Kidney epithelial cell (primary cell): ENCODE measurements around the gene MED16. TPM values are rescaled to one million over a fixed set of nuclear protein-coding genes. Genes with fewer than 3 reads are reported as not detected.
"Not testable (repeated sequence)": the region's sequence is repeated elsewhere in the genome, so short reads cannot be mapped to it uniquely, and the experiment has no call there.

Experiments used
- DNase-seq: peaks from one replicate; pipeline ENCODE4 v3.0.0-alpha.2; 2010; ENCODE audit warnings: low read depth
- H3K27me3 ChIP-seq: 2 replicates; pipeline ENCODE4 v1.6.0; 2011; ENCODE audit warnings: low read length; ENCODE audit not compliant: control insufficient read depth, insufficient read depth
- H3K36me3 ChIP-seq: 2 replicates; pipeline ENCODE4 v1.5.1; 2011; ENCODE audit warnings: low read length; ENCODE audit not compliant: control insufficient read depth, insufficient read depth
- H3K4me3 ChIP-seq: 2 replicates; pipeline ENCODE4 v1.5.1; 2011; ENCODE audit warnings: low read depth, mild to moderate bottlenecking, control low read depth, low read length
- CTCF ChIP-seq: IDR thresholded peaks from 2 replicates; pipeline ENCODE4 v1.5.1; 2011; ENCODE audit warnings: mild to moderate bottlenecking, moderate library complexity, low read length, control low read depth, inconsistent platforms; ENCODE audit not compliant: insufficient read depth, poor library complexity, severe bottlenecking
- total RNA-seq: library from RNA; depleted of rRNA; stranded (reverse); fragments of >200 nt; gene quantifications from 2 replicates; pipeline ENCODE4 v1.2.3, GENCODE V29; 2015

MED16 gene
- total RNA-seq, 1 donor from 2014 or later, result 40.1 TPM

GRCh38 chr19:824885-825284 lies 68.1 kb downstream of the MED16 start:
- peaks cover 23% of the 10 kb centered on the region for H3K27me3 ChIP-seq
- no peak overlapping the region for H3K4me3 ChIP-seq
- no peaks in the 10 kb centered on the region for H3K36me3 ChIP-seq
- no peak for TF ChIP-seq CTCF
- DNase-seq, result no peak

- no peak for DNase-seq
- TF ChIP-seq CTCF, result no peak
- peaks cover 16% of the 10 kb centered on the region for H3K27me3 ChIP-seq
- no peaks in the 10 kb centered on the region for H3K36me3 ChIP-seq
- no peak overlapping the region for H3K4me3 ChIP-seq
Observed at GRCh38 chr19:823565-824121, 69.3 kb downstream of the MED16 start.

GRCh38 chr19:821825-822503 lies 71.0 kb downstream of the MED16 start, which contains the start of gene PLPPR3:
TSS of gene PLPPR3 (minus strand) at chr19:821955. CDS start at chr19:821559, 396 bp downstream.
- peak within 1 kb of the TSS; percentile 10 for H3K4me3 ChIP-seq
- H3K27me3 ChIP-seq, result peaks cover 16% of the 10 kb centered on the region
- DNase-seq, result no peak
- H3K36me3 ChIP-seq, result no peaks in the 10 kb centered on the region
- no peak for TF ChIP-seq CTCF

GRCh38 chr19:821231-821824 lies 71.7 kb downstream of the MED16 start:
- DNase-seq, result no peak
- Histone ChIP-seq H3K36me3 (no peaks in the 10 kb centered on the region), H3K27me3 (peaks cover 16% of the 10 kb centered on the region), H3K4me3 (peak overlapping the region; percentile 10)
- TF ChIP-seq CTCF, result no peak

GRCh38 chr19:820212-820611 lies 72.8 kb downstream of the MED16 start:
- not testable (repeated sequence) for H3K4me3 ChIP-seq, H3K36me3 ChIP-seq, DNase-seq
- peaks cover 16% of the 10 kb centered on the region for H3K27me3 ChIP-seq

Other genes with a start within 250 kb of the MED16 start
- 77.6 and 107 TPM in 2 replicates for gene RNF126, start 230.0 kb downstream of the MED16 start, total RNA-seq
- gene FSTL3, start 216.8 kb downstream of the MED16 start, total RNA-seq, result 378 and 504 TPM in 2 replicates
- gene PRSS57, start 197.7 kb downstream of the MED16 start, total RNA-seq, result not detected in 2 replicates
- gene PALM, start 184.3 kb downstream of the MED16 start, total RNA-seq, result 42.8 and 49.8 TPM in 2 replicates
- gene MISP, start 142.1 kb downstream of the MED16 start, total RNA-seq, result 45.6 and 52.4 TPM in 2 replicates
- gene PTBP1, start 95.7 kb downstream of the MED16 start, total RNA-seq, result 268 and 349 TPM in 2 replicates
- 2.9 and 4.1 TPM in 2 replicates for gene PLPPR3, start 71.2 kb downstream of the MED16 start, total RNA-seq
- gene AZU1, start 65.3 kb downstream of the MED16 start, total RNA-seq, result not detected in 2 replicates
- not detected in 2 replicates for gene PRTN3, start 52.2 kb downstream of the MED16 start, total RNA-seq
- gene ELANE, start 40.9 kb downstream of the MED16 start, total RNA-seq, result 0.67 TPM in 1 of 2 replicates, not detected in the other
- 1.3 TPM in 2 replicates for gene CFD, start 33.5 kb downstream of the MED16 start, total RNA-seq
- gene RNU6-9, start 297 bp upstream of the MED16 start, total RNA-seq, result not detected in 2 replicates
- gene R3HDM4, start 20.0 kb upstream of the MED16 start, total RNA-seq, result 61.5 and 75.0 TPM in 2 replicates
- gene KISS1R, start 24.1 kb upstream of the MED16 start, total RNA-seq, result 0.75 TPM in 1 of 2 replicates, not detected in the other
- 24.8 and 27.4 TPM in 2 replicates for gene ARID3A, start 32.8 kb upstream of the MED16 start, total RNA-seq
- gene WDR18, start 91.2 kb upstream of the MED16 start, total RNA-seq, result 54.6 and 65.0 TPM in 2 replicates
- 0.08 and 1.6 TPM in 2 replicates for gene GRIN3B, start 107.2 kb upstream of the MED16 start, total RNA-seq
- gene TMEM259, start 127.9 kb upstream of the MED16 start, total RNA-seq, result 204 and 221 TPM in 2 replicates
- gene RNU6-2, start 128.3 kb upstream of the MED16 start, total RNA-seq, result not detected in 2 replicates
- 285 and 314 TPM in 2 replicates for gene CNN2, start 133.4 kb upstream of the MED16 start, total RNA-seq
- 16.4 and 17.0 TPM in 2 replicates for gene ABCA7, start 146.9 kb upstream of the MED16 start, total RNA-seq
- gene ARHGAP45, start 174.0 kb upstream of the MED16 start, total RNA-seq, result 1.4 and 4.2 TPM in 2 replicates
- 204 and 267 TPM in 2 replicates for gene POLR2E, start 202.2 kb upstream of the MED16 start, total RNA-seq
- gene GPX4, start 210.8 kb upstream of the MED16 start, total RNA-seq, result 538 and 611 TPM in 2 replicates